Fibroblast of lung (primary cell): ENCODE results near the gene KSR2. TPM values are rescaled to one million over a fixed set of nuclear protein-coding genes. Genes with fewer than 3 reads are reported as not detected.
A peak's percentile ranks its signal among the peaks of the same experiment; 100 is the strongest.

Experiments
- DNase-seq, 2 donors: peaks; one replicate each; pipeline versions ENCODE4 v3.0.0 to v3.0.0-alpha.2; 2010; ENCODE audit warnings: low read depth in 2 of 2
- H2AFZ ChIP-seq: 2 replicates; pipeline ENCODE4 v1.5.1; 2012; ENCODE audit warnings: low read length, control low read depth, inconsistent platforms
- H3K27ac ChIP-seq: 2 replicates; pipeline ENCODE4 v1.5.1; 2011; ENCODE audit warnings: low read length, control low read depth; ENCODE audit not compliant: insufficient read depth
- H3K27me3 ChIP-seq: 2 replicates; pipeline ENCODE4 v1.5.1; 2011; ENCODE audit warnings: mild to moderate bottlenecking, low read length; ENCODE audit not compliant: control insufficient read depth, insufficient read depth
- H3K36me3 ChIP-seq: 2 replicates; pipeline ENCODE4 v1.5.1; 2011; ENCODE audit warnings: low read length; ENCODE audit not compliant: control insufficient read depth, insufficient read depth
- H3K4me1 ChIP-seq: 2 replicates; pipeline ENCODE4 v1.5.1; 2011; ENCODE audit warnings: low read length; ENCODE audit not compliant: control insufficient read depth, insufficient read depth; ENCODE audit errors: extremely low read depth
- H3K4me2 ChIP-seq: 2 replicates; pipeline ENCODE4 v1.5.1; 2011; ENCODE audit warnings: low read length, control low read depth; ENCODE audit not compliant: insufficient read depth; ENCODE audit errors: extremely low read depth
- H3K4me3 ChIP-seq, 4 experiments: fragments of 200-600 bp in 1 of 4; sonication (generic) in 1 of 4; replicated peaks in 1 of 4; 2 replicates each; pipeline ENCODE4 v1.5.1; 2011 to 2016; ENCODE audit warnings: low read length in 4 of 4, low read depth in 3 of 4, mild to moderate bottlenecking in 3 of 4, control low read depth in 2 of 4, inconsistent platforms in 1 of 4, mixed read lengths in 1 of 4; ENCODE audit not compliant: insufficient read depth in 1 of 4; ENCODE audit errors: control extremely low read depth in 1 of 4
- H3K79me2 ChIP-seq: 2 replicates; pipeline ENCODE4 v1.5.1; 2012; ENCODE audit warnings: mild to moderate bottlenecking, low read length, inconsistent platforms; ENCODE audit not compliant: control insufficient read depth, insufficient read depth
- H3K9ac ChIP-seq: 2 replicates; pipeline ENCODE4 v1.5.1; 2011; ENCODE audit warnings: mild to moderate bottlenecking, low read length, control low read depth; ENCODE audit not compliant: insufficient read depth
- H3K9me3 ChIP-seq: 2 replicates; pipeline ENCODE4 v1.5.1; 2012; ENCODE audit warnings: low read depth, low read length; ENCODE audit not compliant: control insufficient read depth, insufficient read depth
- H4K20me1 ChIP-seq: 2 replicates; pipeline ENCODE4 v1.5.1; 2011; ENCODE audit warnings: low read length; ENCODE audit not compliant: control insufficient read depth, insufficient read depth; ENCODE audit errors: extremely low read depth
- CTCF ChIP-seq, 2 donors: IDR thresholded peaks in 1 of 2; conservative IDR thresholded peaks in 1 of 2; 1 replicate in 1 of 2; 2 replicates in 1 of 2; pipeline ENCODE4 v1.5.1; 2011 to 2012; ENCODE audit warnings: low read length in 2 of 2, control low read depth in 1 of 2, inconsistent platforms in 1 of 2, low read depth in 1 of 2, mild to moderate bottlenecking in 1 of 2
- EZH2 ChIP-seq: IDR thresholded peaks from 2 replicates; pipeline ENCODE4 v1.5.1; 2012; ENCODE audit warnings: low read length, control low read depth, mild to moderate bottlenecking; ENCODE audit errors: missing control alignments
- polyA plus RNA-seq, 2 donors: library from polyadenylated mRNA; depleted of rRNA in 1 of 2; stranded (reverse) in 1 of 2; unstranded in 1 of 2; fragments of >200 nt; gene quantifications; 2 replicates each; pipeline ENCODE4 v1.2.1, GENCODE V29; 2011 to 2012; ENCODE audit warnings: missing spikeins in 1 of 2
- total RNA-seq: library from RNA; depleted of rRNA; stranded (reverse); fragments of >200 nt; gene quantifications from 2 replicates; pipeline ENCODE4 v1.2.1, GENCODE V29; 2014

Gene KSR2
- total and polyA plus RNA-seq, 2 donors (not counting 1 experiment from before 2014, with no cell fraction given) = not detected

GRCh38 chr12:117850048-117850447 lies 118.7 kb downstream of the KSR2 start:
- Histone ChIP-seq H3K9ac (no peak overlapping the region), H3K9me3 (no peaks in the 10 kb centered on the region), H2AFZ (no peak overlapping the region), H3K79me2 (no peaks in the 10 kb centered on the region), H3K4me2 (no peak overlapping the region), H4K20me1 (no peaks in the 10 kb centered on the region), H3K4me1 (no peaks in the 10 kb centered on the region), H3K27me3 (no peaks in the 10 kb centered on the region), H3K27ac (no peak overlapping the region), H3K36me3 (no peaks in the 10 kb centered on the region), H3K4me3 (no peak overlapping the region)
- peak; percentile 36 to 40 for DNase-seq
- TF ChIP-seq EZH2 = no peak
- peak; percentile 84 to 90 for TF ChIP-seq CTCF (conservative IDR thresholded peaks at IDR 0.05 in 1 of 2, IDR thresholded peaks at IDR 0.05 in 1 of 2; ENCODE audit: low read depth in 1 of 2, low read length in 2 of 2)

GRCh38 chr12:117847371-117847770 lies 121.4 kb downstream of the KSR2 start:
- Histone ChIP-seq H3K4me1 (no peaks in the 10 kb centered on the region), H3K9ac (no peak overlapping the region)
- no peak for TF ChIP-seq CTCF (conservative IDR thresholded peaks at IDR 0.05 in 1 of 2, IDR thresholded peaks at IDR 0.05 in 1 of 2; ENCODE audit: low read depth in 1 of 2, low read length in 2 of 2)
- TF ChIP-seq EZH2 = no peak

GRCh38 chr12:117845271-117845904 lies 123.4 kb downstream of the KSR2 start:
- TF ChIP-seq EZH2 (no peak), CTCF (conservative IDR thresholded peaks at IDR 0.05 in 1 of 2, IDR thresholded peaks at IDR 0.05 in 1 of 2; ENCODE audit: low read depth in 1 of 2, low read length in 2 of 2) (no peak)
- Histone ChIP-seq H3K36me3 (no peaks in the 10 kb centered on the region), H3K4me1 (no peaks in the 10 kb centered on the region), H4K20me1 (no peaks in the 10 kb centered on the region), H3K4me3 (no peak overlapping the region), H3K27ac (no peak overlapping the region), H3K27me3 (no peaks in the 10 kb centered on the region), H2AFZ (no peak overlapping the region), H3K9me3 (no peaks in the 10 kb centered on the region), H3K9ac (no peak overlapping the region), H3K79me2 (no peaks in the 10 kb centered on the region), H3K4me2 (no peak overlapping the region)
- DNase-seq = no peak

More at GRCh38 chr12:117847371-117847770, 121.4 kb downstream of the KSR2 start:
- Histone ChIP-seq H3K79me2 (no peaks in the 10 kb centered on the region), H4K20me1 (no peaks in the 10 kb centered on the region), H3K9me3 (no peaks in the 10 kb centered on the region), H3K4me3 (no peak overlapping the region), H2AFZ (no peak overlapping the region), H3K4me2 (no peak overlapping the region), H3K27me3 (no peaks in the 10 kb centered on the region), H3K27ac (no peak overlapping the region), H3K36me3 (no peaks in the 10 kb centered on the region)
- no peak for DNase-seq
